GM21423 (cell line): Measurements from ENCODE around the gene DOK6.
"Not testable (repeated sequence)": the region's sequence is repeated elsewhere in the genome, so short reads cannot be mapped to it uniquely, and the experiment has no call there.

Source experiments
- ATAC-seq: cut with Tn5 transposase; IDR thresholded peaks from one replicate; pipeline ENCODE4 v1.9.1; 2021; ENCODE audit warnings: mild to moderate bottlenecking, moderate library complexity; ENCODE audit not compliant: unreplicated experiment

DOK6 gene

GRCh38 chr18:69617888-69618287, 217.2 kb downstream of the DOK6 start:
- no peak for ATAC-seq

GRCh38 chr18:69622184-69622583, 221.5 kb downstream of the DOK6 start:
- ATAC-seq: no peak

- ATAC-seq: no peak
Observed at GRCh38 chr18:69622961-69623360, 222.3 kb downstream of the DOK6 start.

- no peak for ATAC-seq
Observed at GRCh38 chr18:69626171-69626570, 225.5 kb downstream of the DOK6 start.

- ATAC-seq: no peak
Observed at GRCh38 chr18:69626643-69627242, 226.1 kb downstream of the DOK6 start.

GRCh38 chr18:69628774-69629359, 228.2 kb downstream of the DOK6 start:
- no peak for ATAC-seq

- no peak for ATAC-seq
Observed at GRCh38 chr18:69631281-69631680, 230.6 kb downstream of the DOK6 start.

GRCh38 chr18:69635482-69635881, 234.8 kb downstream of the DOK6 start:
- no peak for ATAC-seq

- ATAC-seq: no peak
Observed at GRCh38 chr18:69636529-69637301, 236.0 kb downstream of the DOK6 start.

- no peak for ATAC-seq
Observed at GRCh38 chr18:69638056-69638455, 237.4 kb downstream of the DOK6 start.

GRCh38 chr18:69647702-69648101, 247.0 kb downstream of the DOK6 start:
- no peak for ATAC-seq

- ATAC-seq: no peak
Observed at GRCh38 chr18:69648486-69648885, 247.8 kb downstream of the DOK6 start.

- ATAC-seq: no peak
Observed at GRCh38 chr18:69649684-69650083, 249.0 kb downstream of the DOK6 start.

GRCh38 chr18:69651243-69651642, 250.6 kb downstream of the DOK6 start:
- no peak for ATAC-seq

- no peak for ATAC-seq
Observed at GRCh38 chr18:69655816-69656215, 255.1 kb downstream of the DOK6 start.

- no peak for ATAC-seq
Observed at GRCh38 chr18:69658103-69658502, 257.4 kb downstream of the DOK6 start.

- ATAC-seq: no peak
Observed at GRCh38 chr18:69658685-69659084, 258.0 kb downstream of the DOK6 start.

GRCh38 chr18:69659142-69659651, 258.5 kb downstream of the DOK6 start:
- no peak for ATAC-seq

GRCh38 chr18:69662090-69662489, 261.4 kb downstream of the DOK6 start:
- not testable (repeated sequence) for ATAC-seq

GRCh38 chr18:69664399-69664798, 263.7 kb downstream of the DOK6 start:
- no peak for ATAC-seq

- no peak for ATAC-seq
Observed at GRCh38 chr18:69674292-69674877, 273.7 kb downstream of the DOK6 start.

- no peak for ATAC-seq
Observed at GRCh38 chr18:69674966-69675365, 274.3 kb downstream of the DOK6 start.
